Adrenal gland (tissue), 12 donors: ENCODE data around the gene CEP131. TPM values are rescaled to one million over a fixed set of nuclear protein-coding genes. Genes with fewer than 3 reads are reported as not detected.

ENCODE experiments used
- DNase-seq, 7 donors: peaks; one replicate each; pipeline ENCODE4 v3.0.0-alpha.2; 2019 to 2020
- H3K27ac ChIP-seq, 5 donors: fragments of 200-600 bp; sonication (generic) in 4 of 5; 1 replicate in 3 of 5; 2 replicates in 2 of 5; pipeline versions ENCODE4 v1.5.1 to v1.8.0; 2016 to 2020; ENCODE audit warnings: mild to moderate bottlenecking in 1 of 5
- H3K27me3 ChIP-seq: fragments of 200-600 bp; 2 replicates; pipeline ENCODE4 v1.8.0; 2021
- H3K36me3 ChIP-seq, 2 donors: fragments of 200-600 bp; replicated peaks in 1 of 2; 1 replicate in 1 of 2; 2 replicates in 1 of 2; pipeline versions ENCODE4 v1.5.1 to v1.8.0; 2018 to 2022
- H3K4me1 ChIP-seq, 2 donors: fragments of 200-600 bp; replicated peaks in 1 of 2; 1 replicate in 1 of 2; 2 replicates in 1 of 2; pipeline versions ENCODE4 v1.5.1 to v1.8.0; 2018 to 2021
- H3K4me3 ChIP-seq, 4 donors: fragments of 200-600 bp; sonication (generic) in 3 of 4; one replicate each; pipeline ENCODE4 v1.5.1; 2016 to 2018
- H3K9me3 ChIP-seq, 3 donors: fragments of 200-600 bp; sonication (generic) in 1 of 3; replicated peaks in 1 of 3; 1 replicate in 2 of 3; 2 replicates in 1 of 3; pipeline versions ENCODE4 v1.5.1 to v1.8.0; 2016 to 2021
- CTCF ChIP-seq, 6 experiments: fragments of 450-650 bp in 4 of 6; fragments of 200-600 bp in 2 of 6; sonication (generic) in 1 of 6; IDR thresholded peaks; 1 replicate in 5 of 6; 2 replicates in 1 of 6; pipeline versions ENCODE4 v1.5.1 to v1.8.0; 2016 to 2021; ENCODE audit warnings: antibody characterized with exemption in 6 of 6, mild to moderate bottlenecking in 2 of 6, moderate library complexity in 1 of 6
- POLR2A ChIP-seq, 2 donors: fragments of 450-650 bp; IDR thresholded peaks; one replicate each; pipeline ENCODE4 v1.6.1; 2017; ENCODE audit warnings: antibody characterized with exemption in 2 of 2, mild to moderate bottlenecking in 2 of 2, moderate library complexity in 1 of 2
- WGBS, 4 donors: extraction: QIAGEN DNeasy Blood & Tissue Kit in 2 of 4; methylation state at CpG; one replicate each; pipeline versions ENCODE4 v1.1.5 to v1.1.7; 2013 to 2017; 5-methylcytosine and 5-hydroxymethylcytosine counted together
- intact Hi-C, 2 donors: fragments of 100-400 bp; cut with DNase I; formaldehyde crosslinking; loops; one replicate each; pipeline versions ENCODE4 v1.14.1 to v1.15.0; 2022 to 2023
- polyA plus RNA-seq, 3 donors: library from polyadenylated mRNA; stranded (reverse); fragments of 200-250 nt in 2 of 3; fragments of 350-450 nt in 1 of 3; fragmentation: Illumina TruSeq in 1 of 3; extraction: RNeasy Lipid Tissue Mini Kit (QIAGEN cat#74804) in 1 of 3; gene quantifications; one replicate each; pipeline ENCODE4 v1.2.3, GENCODE V29; 2013 to 2014
- total RNA-seq, 9 donors: library from RNA; depleted of rRNA in 4 of 9; stranded (reverse); fragments of >200 nt in 4 of 9; fragments of 120-200 nt in 1 of 9; fragmentation: NEBNext Ultra II Directional in 1 of 9; extraction: Animal tissue kit (Norgen Biotek cat#: 25700) in 1 of 9; gene quantifications; one replicate each; pipeline versions ENCODE4 v1.1.0 to v1.2.4, GENCODE V29; 2013 to 2023
- donor health status: healthy with polysubstance abuse.
- donor health status: Bipolar disorder and iron deficiency.
- donor health status: DM: yes; HTN: yes; CAD: no.
- donor health status: DM: no; HTN: no; CAD: no.
- donor health status: DM: no; HTN: no; CAD: no.
- donor health status: DM: yes; HTN: yes; CAD: no.

Gene CEP131
- total and polyA plus RNA-seq, 12 donors: 0.81 to 55.8 (median 8.2) TPM

- no peak overlapping the region for H3K4me3 ChIP-seq
- no peaks in the 10 kb centered on the region for H3K36me3 ChIP-seq
- H3K27ac ChIP-seq: no peak overlapping the region
- peak in 1 of 7 donors; percentile 22 for DNase-seq
- intact Hi-C loops: no loop called here
- H3K4me1 ChIP-seq: no peaks in the 10 kb centered on the region
- H3K27me3 ChIP-seq: no peaks in the 10 kb centered on the region
- H3K9me3 ChIP-seq: no peaks in the 10 kb centered on the region
- WGBS, 4 donors: 87 to 95% (median 91%) methylated on average over 11 to 27 of the region's 27 CpGs
- no peak for TF ChIP-seq CTCF (IDR thresholded peaks at IDR 0.05)
- no peak for TF ChIP-seq POLR2A (IDR thresholded peaks at IDR 0.05)
Observed at GRCh38 chr17:81189670-81190530, 32.9 kb downstream of the CEP131 start.

- no peak for TF ChIP-seq POLR2A (IDR thresholded peaks at IDR 0.05)
- TF ChIP-seq CTCF (IDR thresholded peaks at IDR 0.05): no peak
- 89 to 100% (median 96%) methylated on average over 3 to 7 of the region's 7 CpGs for WGBS, 4 donors
- Histone ChIP-seq H3K9me3 (no peaks in the 10 kb centered on the region), H3K27ac (no peak overlapping the region), H3K27me3 (no peaks in the 10 kb centered on the region), H3K36me3 (no peaks in the 10 kb centered on the region), H3K4me3 (no peak overlapping the region), H3K4me1 (no peaks in the 10 kb centered on the region)
- intact Hi-C loops: no loop called here
- DNase-seq: no peak
Observed at GRCh38 chr17:81189016-81189415, 33.7 kb downstream of the CEP131 start.

- DNase-seq: no peak
- Histone ChIP-seq H3K27me3 (no peaks in the 10 kb centered on the region), H3K27ac (no peak overlapping the region), H3K4me3 (no peak overlapping the region), H3K9me3 (no peaks in the 10 kb centered on the region), H3K36me3 (no peaks in the 10 kb centered on the region), H3K4me1 (no peaks in the 10 kb centered on the region)
- TF ChIP-seq CTCF (IDR thresholded peaks at IDR 0.05) (no peak), POLR2A (IDR thresholded peaks at IDR 0.05) (no peak)
- WGBS, 4 donors: 94 to 100% (median 96%) methylated on average over 2 to 12 of the region's 12 CpGs
- intact Hi-C loops: no loop called here
Observed at GRCh38 chr17:81188491-81188840, 34.3 kb downstream of the CEP131 start.

- no peak overlapping the region for H3K27ac ChIP-seq
- DNase-seq: no peak
- intact Hi-C loops: no loop called here
- no peaks in the 10 kb centered on the region for H3K27me3 ChIP-seq
- no peak for TF ChIP-seq CTCF (IDR thresholded peaks at IDR 0.05)
- TF ChIP-seq POLR2A (IDR thresholded peaks at IDR 0.05): no peak
- H3K36me3 ChIP-seq: no peaks in the 10 kb centered on the region
- H3K9me3 ChIP-seq: no peaks in the 10 kb centered on the region
- H3K4me1 ChIP-seq: no peaks in the 10 kb centered on the region
- 89 to 92% (median 90%) methylated on average over 12 to 26 of the region's 26 CpGs for WGBS, 4 donors
- H3K4me3 ChIP-seq: no peak overlapping the region
Observed at GRCh38 chr17:81187586-81188490, 34.9 kb downstream of the CEP131 start.
